WTC11 (cell line): ENCODE results near the gene FAM177B. TPM values are rescaled to one million over a fixed set of nuclear protein-coding genes. Genes with fewer than 3 reads are reported as not detected.

Source experiments
- ATAC-seq: fragments of 200-7000 bp; cut with Tn5 transposase; 2 replicates; pipeline ENCODE4 v1.10.0; 2021; ENCODE audit warnings: mild to moderate bottlenecking, moderate library complexity
- CTCF ChIA-PET: fragments of 300-600 bp; sonication (Branson Sonifier 250); formaldehyde crosslinking; loops from one replicate; lab custom pipeline; 2021; ENCODE audit warnings: antibody characterized with exemption; lab: Charles Lee
- POLR2A ChIA-PET: fragments of 350-600 bp; sonication (Branson Sonifier 250); formaldehyde crosslinking; loops from one replicate; lab custom pipeline; 2021; ENCODE audit warnings: antibody characterized with exemption; lab: Charles Lee
- DNase-seq: peaks from one replicate; pipeline ENCODE4 v3.0.0; 2021; ENCODE audit warnings: low spot score
- H3K27ac Mint-ChIP-seq: 2 replicates; pipeline ENCODE4 v1.8.0; 2021; ENCODE audit warnings: mixed read lengths
- H3K27me3 Mint-ChIP-seq: 2 replicates; pipeline ENCODE4 v1.8.0; 2021; ENCODE audit warnings: low read depth, mild to moderate bottlenecking, moderate library complexity, mixed read lengths
- H3K36me3 Mint-ChIP-seq: 2 replicates; pipeline ENCODE4 v1.8.0; 2021; ENCODE audit warnings: mixed read lengths
- H3K4me1 Mint-ChIP-seq: 2 replicates; pipeline ENCODE4 v1.8.0; 2022; ENCODE audit warnings: mixed read lengths
- H3K4me3 Mint-ChIP-seq: 2 replicates; pipeline ENCODE4 v1.8.0; 2021; ENCODE audit warnings: mild to moderate bottlenecking, moderate library complexity, mixed read lengths
- H3K9me3 Mint-ChIP-seq: 2 replicates; pipeline ENCODE4 v1.8.0; 2021; ENCODE audit warnings: mixed read lengths
- ATF3 ChIP-seq: sonication (generic); formaldehyde crosslinking; conservative IDR thresholded peaks from 2 replicates; pipeline ENCODE4 v1.8.1; 2022; ENCODE audit warnings: mild to moderate bottlenecking, missing genetic modification reagents
- CREB1 ChIP-seq: sonication (generic); formaldehyde crosslinking; IDR thresholded peaks from 2 replicates; pipeline ENCODE4 v1.8.0; 2023; ENCODE audit warnings: mild to moderate bottlenecking, missing genetic modification reagents
- FOXP4 ChIP-seq: sonication (generic); formaldehyde crosslinking; IDR thresholded peaks from 2 replicates; pipeline ENCODE4 v1.8.0; 2022; ENCODE audit warnings: mild to moderate bottlenecking, missing genetic modification reagents
- MXD4 ChIP-seq: fragments of 250-450 bp; sonication (Bioruptor Pico); IDR thresholded peaks from 2 replicates; pipeline ENCODE4 v1.8.0; 2021; ENCODE audit warnings: mild to moderate bottlenecking, moderate library complexity, borderline replicate concordance
- NFE2L1 ChIP-seq: sonication (generic); formaldehyde crosslinking; IDR thresholded peaks from 2 replicates; pipeline ENCODE4 v1.8.1; 2023; ENCODE audit warnings: missing genetic modification reagents
- NR2C2 ChIP-seq: sonication (generic); formaldehyde crosslinking; IDR thresholded peaks from 2 replicates; pipeline ENCODE4 v1.8.0; 2022; ENCODE audit warnings: mild to moderate bottlenecking, missing genetic modification reagents
- OVOL2 ChIP-seq: fragments of 250-450 bp; sonication (Bioruptor Pico); IDR thresholded peaks from 2 replicates; pipeline ENCODE4 v1.9.0; 2021; ENCODE audit warnings: mild to moderate bottlenecking, borderline replicate concordance
- PRDM15 ChIP-seq: sonication (generic); formaldehyde crosslinking; IDR thresholded peaks from 2 replicates; pipeline ENCODE4 v1.8.0; 2022; ENCODE audit warnings: missing genetic modification reagents
- PREB ChIP-seq: sonication (generic); formaldehyde crosslinking; IDR thresholded peaks from 2 replicates; pipeline ENCODE4 v1.8.1; 2022; ENCODE audit warnings: mild to moderate bottlenecking, missing genetic modification reagents, moderate library complexity, borderline replicate concordance
- SP1 ChIP-seq: sonication (generic); formaldehyde crosslinking; conservative IDR thresholded peaks from 2 replicates; pipeline ENCODE4 v1.8.1; 2022; ENCODE audit warnings: missing genetic modification reagents
- TEAD1 ChIP-seq: sonication (generic); formaldehyde crosslinking; IDR thresholded peaks from 2 replicates; pipeline ENCODE4 v1.8.0; 2022; ENCODE audit warnings: mild to moderate bottlenecking, missing genetic modification reagents
- USF2 ChIP-seq: sonication (generic); formaldehyde crosslinking; IDR thresholded peaks from 2 replicates; pipeline ENCODE4 v1.8.1; 2023; ENCODE audit warnings: mild to moderate bottlenecking, missing genetic modification reagents, moderate library complexity
- ZNF121 ChIP-seq: sonication (generic); formaldehyde crosslinking; IDR thresholded peaks from 2 replicates; pipeline ENCODE4 v1.8.0; 2023; ENCODE audit warnings: missing genetic modification reagents
- ZNF317 ChIP-seq: sonication (generic); formaldehyde crosslinking; IDR thresholded peaks from 2 replicates; pipeline ENCODE4 v1.8.1; 2023; ENCODE audit warnings: low read depth, mild to moderate bottlenecking, moderate library complexity, missing genetic modification reagents, borderline replicate concordance
- ZNF396 ChIP-seq: fragments of 250-450 bp; sonication (Bioruptor Pico); IDR thresholded peaks from 2 replicates; pipeline ENCODE4 v1.8.0; 2021; ENCODE audit warnings: mild to moderate bottlenecking, moderate library complexity, borderline replicate concordance
- ZNF671 ChIP-seq: fragments of 250-450 bp; sonication (Bioruptor Pico); IDR thresholded peaks from 2 replicates; pipeline ENCODE4 v1.8.0; 2021; ENCODE audit warnings: mild to moderate bottlenecking
- total RNA-seq: library from RNA; stranded (reverse); gene quantifications from 3 replicates; pipeline ENCODE4 v1.2.3, GENCODE V29; 2021

The FAM177B gene
- total RNA-seq, 1 experiment from 2014 or later = not detected

- POLR2A ChIA-PET = no interaction called here
These were observed 13.6 kb downstream of the FAM177B start for GRCh38 chr1:222750651-222751050.

GRCh38 chr1:222751255-222751654, 14.3 kb downstream of the FAM177B start:
- DNase-seq (no peak), ATAC-seq (no peak)
- Mint-ChIP-seq H3K9me3 (no peaks in the 10 kb centered on the region), H3K4me3 (no peak overlapping the region), H3K4me1 (no peaks in the 10 kb centered on the region), H3K27ac (no peak overlapping the region), H3K27me3 (peaks cover under 1% of the 10 kb centered on the region), H3K36me3 (no peaks in the 10 kb centered on the region)
- CTCF ChIA-PET = interaction anchor here (1.5 to 2.1 kb wide), 2 partner anchors 18 kb away, joined by 3 to 4 read pairs; no protein-coding TSS in a partner anchor
- TF ChIP-seq CREB1 (CRISPR knock-in tag) = no peak
- TF ChIP-seq PRDM15 (CRISPR knock-in tag) = no peak
- no peak for TF ChIP-seq PREB (CRISPR knock-in tag)
- TF ChIP-seq OVOL2 (CRISPR knock-in tag) = no peak
- TF ChIP-seq ZNF121 = no peak
- POLR2A ChIA-PET = no interaction called here

More at GRCh38 chr1:222750651-222751050, 13.6 kb downstream of the FAM177B start:
- TF ChIP-seq ZNF671 (CRISPR knock-in tag) (no peak), NFE2L1 (CRISPR knock-in tag) (no peak), ZNF317 (CRISPR knock-in tag) (no peak), NR2C2 (CRISPR knock-in tag) (no peak), ZNF396 (no peak), ZNF121 (no peak), SP1 (no peak)
- TF ChIP-seq, all 79 proteins: peak for 0
- Mint-ChIP-seq H3K4me1 (no peaks in the 10 kb centered on the region), H3K4me3 (no peak overlapping the region), H3K27ac (no peak overlapping the region), H3K36me3 (no peaks in the 10 kb centered on the region), H3K9me3 (no peaks in the 10 kb centered on the region), H3K27me3 (no peaks in the 10 kb centered on the region; the same call in 1 of the 2 replicates)
- CTCF ChIA-PET = interaction anchor here (0.8 to 2.1 kb wide), 2 partner anchors 19 to 379 kb away, joined by 3 to 4 read pairs; no protein-coding TSS in a partner anchor
- no peak for ATAC-seq
- DNase-seq = no peak

- no peak overlapping the region for H3K27ac Mint-ChIP-seq
- TF ChIP-seq NR2C2 (CRISPR knock-in tag) (no peak), ATF3 (CRISPR knock-in tag) (no peak), TEAD1 (no peak), MXD4 (CRISPR knock-in tag) (no peak), USF2 (CRISPR knock-in tag) (no peak), SP1 (no peak), ZNF671 (CRISPR knock-in tag) (no peak), FOXP4 (CRISPR knock-in tag) (no peak), ZNF317 (CRISPR knock-in tag) (no peak)
- ChIA-PET POLR2A (no interaction called here), CTCF (interaction anchor here (1.5 kb wide), 1 partner anchor 379 kb away, joined by 5 read pairs; no protein-coding TSS in a partner anchor)
- H3K36me3 Mint-ChIP-seq = no peaks in the 10 kb centered on the region
- no peak for DNase-seq
- H3K4me1 Mint-ChIP-seq = no peaks in the 10 kb centered on the region
- no peaks in the 10 kb centered on the region for H3K9me3 Mint-ChIP-seq
- no peak for ATAC-seq
- no peak overlapping the region for H3K4me3 Mint-ChIP-seq
- H3K27me3 Mint-ChIP-seq = peaks cover 2% of the 10 kb centered on the region
These were observed 17.6 kb downstream of the FAM177B start for GRCh38 chr1:222754366-222755139.
